HG02759 (cell line): ENCODE results near the gene COL13A1.

Experiments used
- ATAC-seq: cut with Tn5 transposase; IDR thresholded peaks from one replicate; pipeline ENCODE4 v1.9.1; 2021; ENCODE audit warnings: mild to moderate bottlenecking, moderate library complexity; ENCODE audit not compliant: unreplicated experiment

Gene COL13A1

DNA sequence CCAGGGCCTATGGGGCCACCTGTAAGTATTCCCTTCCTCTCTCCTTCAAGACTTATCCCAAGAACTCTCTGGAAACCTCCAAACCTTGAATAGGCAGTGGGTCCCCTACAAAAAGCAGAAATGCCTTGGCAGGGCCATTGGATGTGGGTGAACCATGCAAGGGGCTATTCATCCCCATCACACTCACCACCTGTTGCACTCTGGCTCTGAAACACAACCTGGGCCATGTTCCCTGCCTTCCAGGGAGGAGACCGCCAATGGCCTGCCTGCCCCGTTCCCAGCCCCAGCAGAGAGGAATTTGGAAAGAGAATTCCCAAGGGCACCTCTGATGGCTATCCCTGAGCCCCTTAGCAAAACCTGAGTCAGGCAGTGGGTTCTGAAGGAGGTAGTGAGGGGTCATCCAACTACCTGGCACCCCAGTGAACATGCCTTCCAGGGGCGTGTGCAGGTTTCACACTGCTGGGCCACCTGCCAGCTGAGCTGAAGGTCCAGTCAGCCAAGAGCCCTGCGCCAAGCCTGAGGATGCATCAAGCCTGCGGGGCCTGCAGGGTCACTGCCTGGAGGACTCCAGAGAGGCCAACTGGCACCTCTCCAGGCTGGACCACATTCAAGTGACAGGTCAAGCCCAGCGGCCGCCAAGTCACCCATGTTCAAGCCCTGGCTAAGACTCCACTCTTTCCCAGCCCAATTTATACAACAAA lies 101.3 kb downstream of the COL13A1 start:
- no peak for ATAC-seq

DNA sequence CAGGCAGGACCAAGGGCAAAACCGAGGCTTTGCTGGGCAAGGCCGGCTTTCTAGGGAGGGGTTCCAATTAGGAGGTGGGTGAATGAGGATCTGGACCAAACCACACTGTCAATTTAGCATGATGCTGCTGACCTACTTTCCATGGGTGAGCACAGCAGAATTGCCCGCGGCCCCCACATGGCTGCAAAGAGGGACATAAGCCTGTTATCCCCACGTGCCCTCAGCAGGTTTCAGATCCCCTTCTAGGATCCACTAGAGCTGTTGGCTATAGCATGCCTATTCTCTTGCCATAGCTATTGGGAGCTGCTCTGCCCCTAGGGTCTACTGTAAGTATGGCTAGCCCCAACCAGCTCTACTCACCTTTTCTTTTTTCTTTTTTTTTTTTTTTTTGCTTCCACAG lies 102.8 kb downstream of the COL13A1 start:
- ATAC-seq: no peak

DNA sequence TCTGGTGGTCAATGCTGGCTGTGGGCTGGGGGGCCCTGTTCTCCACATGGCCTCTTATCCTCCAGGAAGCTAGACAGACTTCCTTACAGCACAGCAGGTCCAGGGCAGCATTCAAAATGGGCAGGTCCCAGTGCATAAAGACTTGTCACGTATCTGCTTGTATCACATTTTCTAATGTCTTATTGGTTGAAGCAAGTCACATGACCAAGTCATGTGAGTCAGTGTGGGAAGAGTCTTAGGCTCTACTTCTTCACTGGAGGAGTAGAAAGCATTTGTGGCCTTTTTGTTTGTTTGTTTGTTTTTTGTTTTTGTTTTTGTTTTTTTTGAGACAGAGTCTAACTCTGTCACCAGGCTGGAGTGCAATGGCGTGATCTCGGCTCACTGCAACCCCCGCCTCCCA lies 104.7 kb downstream of the COL13A1 start:
- no peak for ATAC-seq

DNA sequence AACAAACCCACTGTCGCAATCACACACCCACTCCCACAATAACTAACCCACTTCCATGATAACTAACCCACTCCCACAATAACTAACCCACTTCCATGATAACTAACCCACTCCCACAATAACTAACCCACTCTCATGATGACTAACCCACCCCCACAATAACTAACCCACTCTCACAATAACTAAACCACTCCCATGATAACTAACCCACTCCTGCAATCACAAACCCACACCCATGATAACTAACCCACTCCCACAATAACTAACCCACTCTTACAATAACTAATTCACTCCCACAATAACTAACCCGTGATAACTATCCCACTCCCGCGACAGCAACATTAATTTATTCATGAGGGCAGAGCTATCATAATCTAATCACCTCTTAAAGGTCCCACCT lies 105.8 kb downstream of the COL13A1 start:
- no peak for ATAC-seq

DNA sequence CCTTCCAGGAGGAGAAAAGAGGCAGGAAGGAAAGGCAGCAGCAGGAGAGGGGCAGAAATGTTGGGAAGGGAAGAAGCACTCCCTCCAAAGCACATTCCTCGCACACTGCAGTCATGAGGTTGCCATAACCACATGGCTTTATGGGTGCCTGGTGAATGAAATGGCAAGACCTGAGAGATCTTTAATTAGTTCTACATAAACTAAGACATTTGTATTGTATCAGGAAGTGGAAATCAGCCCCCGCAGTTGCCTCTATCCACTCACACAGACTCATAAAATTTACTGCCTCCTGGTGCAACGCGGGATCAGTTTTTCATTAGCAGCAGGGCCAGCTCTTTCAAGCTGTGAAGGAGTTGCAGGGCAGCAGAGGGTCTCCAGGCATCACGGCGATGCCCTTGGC lies 106.4 kb downstream of the COL13A1 start:
- no peak for ATAC-seq

DNA sequence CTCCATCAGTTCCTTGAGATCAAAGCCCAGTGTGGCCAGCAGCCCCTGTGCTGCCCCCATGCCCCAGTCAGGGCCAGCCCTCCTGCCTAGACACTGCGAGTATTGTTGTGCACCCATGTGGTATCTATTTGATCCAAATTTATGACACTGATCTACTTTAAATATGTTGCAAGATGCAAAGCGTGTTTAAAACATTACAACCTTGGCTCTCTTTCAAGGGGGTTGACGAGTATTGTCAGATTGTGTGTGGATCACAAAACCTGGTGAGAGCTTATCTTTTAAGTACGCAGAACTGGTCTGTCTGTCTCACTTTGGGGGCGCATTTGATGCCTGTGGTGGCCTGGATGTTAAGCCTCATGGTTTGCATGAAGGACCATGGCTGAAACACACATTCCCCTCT lies 108.9 kb downstream of the COL13A1 start:
- ATAC-seq: no peak

DNA sequence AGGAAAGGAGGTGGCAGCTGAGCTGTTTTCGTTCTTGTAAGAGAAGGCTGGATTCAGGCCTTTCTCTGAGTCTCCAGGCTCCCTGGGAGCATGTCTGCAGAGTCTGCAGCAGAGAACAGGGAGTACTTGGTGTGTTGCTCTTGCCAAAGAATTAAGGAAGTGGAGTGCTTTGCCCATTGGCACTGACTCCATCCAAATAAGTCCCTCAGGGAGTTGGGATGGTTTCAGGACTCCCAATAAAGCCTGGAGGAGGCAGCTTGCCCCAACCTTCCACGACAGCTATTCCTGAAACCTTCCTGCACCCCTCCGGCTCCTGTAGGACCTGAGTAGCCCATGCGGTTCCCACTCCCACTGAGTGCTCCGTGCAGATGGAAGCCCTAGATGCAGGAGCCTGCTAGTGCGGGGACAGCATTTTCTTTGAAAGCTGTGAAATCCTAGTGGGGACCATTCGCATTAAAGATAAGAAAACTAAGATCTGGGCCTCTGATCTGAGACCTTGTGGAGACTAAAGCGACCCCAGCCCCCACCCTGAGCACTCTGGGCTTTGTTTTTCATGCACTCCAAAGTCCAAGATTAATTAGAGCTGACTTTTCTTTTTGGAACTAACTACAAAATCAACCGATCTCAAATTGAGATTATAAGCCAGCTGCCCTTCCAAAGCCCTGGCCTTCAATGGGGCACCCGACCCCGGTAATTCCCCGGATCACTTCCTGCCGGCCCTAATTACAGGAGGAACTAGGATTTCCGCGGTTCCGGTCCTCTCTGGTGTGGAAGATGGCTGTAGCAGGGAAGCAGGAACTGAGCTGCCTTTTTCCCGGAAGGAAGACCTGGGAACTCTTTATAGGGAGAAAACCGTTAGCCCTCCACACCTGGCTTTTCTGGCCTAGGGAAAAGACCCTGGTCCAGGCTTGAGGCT lies 110.2 kb downstream of the COL13A1 start:
- ATAC-seq: no peak

DNA sequence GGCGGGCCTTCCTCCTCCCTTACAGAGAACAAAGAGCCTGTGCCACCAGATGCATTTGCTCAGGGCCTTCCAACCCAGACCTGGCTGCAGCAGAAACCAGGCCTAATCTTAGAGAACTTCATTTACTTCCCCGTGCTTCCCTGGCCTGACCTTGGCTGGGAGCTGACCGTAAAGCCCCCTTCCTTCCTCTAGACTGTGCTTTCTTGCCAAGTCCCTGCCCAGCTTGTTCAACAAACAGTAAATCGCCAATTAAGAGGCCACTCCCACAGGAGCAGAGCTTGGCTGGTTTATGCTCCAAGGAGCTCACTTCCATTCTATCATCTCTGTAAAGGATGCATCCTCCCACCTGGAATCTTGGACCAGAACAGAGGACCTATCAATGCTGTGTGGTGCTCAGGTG lies 110.9 kb downstream of the COL13A1 start:
- no peak for ATAC-seq

DNA sequence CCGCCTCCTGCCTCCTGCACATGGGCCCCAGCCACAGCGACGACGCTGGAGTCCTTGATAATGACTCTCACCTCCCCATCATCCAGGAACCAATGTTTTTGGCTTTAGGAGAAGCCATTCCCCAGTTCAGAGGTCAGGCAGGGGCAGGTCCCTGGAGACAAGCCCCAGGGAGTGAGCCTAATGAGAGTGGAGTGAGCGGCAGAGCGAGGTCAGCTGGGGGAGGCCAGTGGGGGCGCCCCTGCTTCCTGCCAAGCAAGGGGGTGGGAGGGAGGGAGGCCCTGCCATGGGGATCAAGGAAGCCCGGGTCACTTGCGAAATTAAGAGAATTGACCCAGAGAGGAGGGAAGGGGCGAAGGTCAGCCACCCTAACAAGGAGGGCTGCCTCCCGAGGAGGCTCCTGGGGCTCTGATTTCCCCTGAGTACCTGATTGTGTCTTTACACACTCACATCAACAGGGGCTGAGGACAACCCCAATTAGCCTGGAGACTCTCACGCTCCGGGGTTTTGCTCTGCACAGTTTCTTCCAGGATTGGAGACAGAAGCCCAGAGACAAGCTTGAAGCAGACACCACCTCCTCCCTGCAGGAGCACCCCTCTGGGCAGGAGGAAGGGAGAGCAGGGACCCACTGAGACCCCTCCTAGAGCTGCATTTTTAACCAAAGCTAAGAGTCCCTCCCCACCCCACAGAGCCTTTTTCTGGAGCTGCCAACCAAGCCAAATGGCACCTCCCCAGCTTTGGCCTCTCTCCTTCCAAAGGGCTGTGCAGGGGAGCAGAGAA lies 112.1 kb downstream of the COL13A1 start:
- ATAC-seq: no peak

DNA sequence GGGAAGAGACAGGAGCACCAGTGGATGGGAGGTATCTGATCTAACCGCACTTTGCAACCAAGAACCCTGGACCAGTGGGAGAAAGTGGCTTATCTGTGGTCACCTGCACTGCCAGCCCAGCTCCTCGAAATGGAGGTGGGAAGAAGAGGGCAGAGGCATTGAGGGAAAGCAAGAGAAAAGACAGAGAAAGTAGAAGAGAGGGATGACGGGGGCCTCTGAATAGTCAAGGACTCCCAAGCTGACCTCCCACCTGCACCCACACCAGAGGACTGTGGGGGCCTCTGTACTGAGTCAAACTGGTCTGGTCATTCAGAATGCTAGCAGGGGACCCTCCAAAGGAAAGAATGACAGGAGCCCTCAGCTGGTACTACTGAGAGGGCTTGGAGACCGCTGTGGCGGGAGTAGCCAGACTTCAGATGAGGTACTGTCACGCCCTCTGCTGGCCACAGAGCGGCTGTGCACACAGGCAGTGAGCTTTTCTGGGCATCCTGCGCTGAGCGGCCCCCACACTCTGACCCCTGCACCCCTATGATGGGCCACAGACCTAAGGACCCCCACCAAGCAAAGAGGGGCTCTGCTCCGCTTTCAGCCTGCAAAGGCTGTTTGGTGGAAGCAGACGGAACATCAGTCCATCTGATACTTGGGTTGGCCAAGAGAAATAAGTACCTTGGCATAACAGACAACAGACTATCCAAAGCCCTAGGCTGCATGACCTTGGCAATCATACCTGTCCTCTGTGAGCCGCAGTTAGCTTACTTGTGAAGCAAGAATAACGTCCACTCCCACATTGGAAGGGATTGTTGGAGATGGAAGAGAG lies 112.9 kb downstream of the COL13A1 start:
- ATAC-seq: peak; percentile 55

DNA sequence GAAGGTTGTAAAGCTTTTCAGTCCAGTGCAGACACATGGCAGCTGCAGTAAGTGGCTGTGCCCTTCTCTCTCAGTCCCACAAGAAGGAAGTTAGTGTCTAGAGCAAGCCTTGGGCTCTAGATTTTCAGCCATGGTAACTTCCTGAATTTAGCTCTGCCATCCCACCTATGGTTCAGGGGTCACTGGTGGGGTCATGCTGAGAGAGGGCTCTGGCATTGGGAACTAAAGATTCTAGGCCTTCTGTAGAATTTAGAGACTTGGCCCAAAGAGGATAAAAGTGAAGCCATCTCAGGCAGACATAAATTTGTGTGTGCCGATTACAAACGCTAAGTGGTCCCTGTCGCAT lies 113.5 kb downstream of the COL13A1 start:
- ATAC-seq: no peak

DNA sequence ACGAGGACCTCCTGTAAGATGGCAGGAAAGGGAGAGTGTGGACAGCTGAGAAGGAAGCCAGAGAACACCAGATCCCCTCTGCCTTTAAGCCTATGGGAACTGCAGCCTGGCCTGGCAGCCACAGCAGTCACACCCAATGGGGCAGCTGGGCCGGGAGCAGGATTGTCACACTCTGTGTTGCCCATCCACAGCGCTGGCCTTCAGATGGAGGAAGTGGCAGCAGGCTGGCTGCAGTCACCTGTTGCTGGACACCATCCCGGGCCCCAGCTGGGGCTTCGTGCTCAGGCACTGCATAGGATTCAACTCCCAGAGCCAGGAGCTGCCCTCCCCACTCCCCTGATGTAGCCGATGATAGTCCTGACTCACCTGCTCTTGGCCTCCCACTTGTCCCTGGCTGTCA lies 114.4 kb downstream of the COL13A1 start:
- no peak for ATAC-seq

DNA sequence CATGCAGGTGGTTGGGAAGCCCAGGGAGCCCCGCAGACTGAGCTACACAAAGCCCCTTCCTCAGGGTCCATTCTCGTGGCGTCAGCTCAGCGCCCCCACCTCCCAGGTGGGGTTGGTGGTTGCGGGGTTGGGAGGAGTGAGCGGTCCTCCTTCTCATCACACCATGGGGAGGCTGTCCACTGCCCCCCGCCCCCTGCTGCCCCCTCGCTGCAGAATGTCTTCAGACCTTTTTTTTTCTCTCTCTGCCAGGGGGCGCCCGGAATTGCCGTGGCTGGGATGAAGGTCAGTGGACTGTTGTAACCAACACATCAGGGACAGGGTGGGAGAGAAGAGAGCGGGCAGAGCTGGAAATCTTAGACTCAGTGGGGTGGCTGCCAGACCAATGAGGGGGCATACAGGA lies 116.3 kb downstream of the COL13A1 start:
- no peak for ATAC-seq

DNA sequence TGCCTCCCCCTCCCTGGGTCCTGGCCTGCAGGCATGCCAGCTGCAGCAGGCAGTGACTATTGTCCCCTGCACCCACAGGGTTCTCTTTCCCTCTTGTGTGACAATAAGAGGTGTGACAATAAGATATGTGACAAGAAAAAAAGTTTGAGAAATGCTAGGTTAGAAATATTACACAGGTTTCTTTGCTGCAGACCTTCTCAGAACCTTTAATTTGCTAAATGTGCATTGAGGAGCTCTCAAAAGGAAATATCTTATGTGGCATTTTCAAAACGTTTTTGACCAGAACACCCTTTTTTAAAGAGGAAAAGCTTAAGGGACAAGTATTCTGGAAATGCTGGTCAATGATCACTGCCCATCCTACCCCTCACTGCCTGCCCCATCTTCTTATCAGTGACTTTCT lies 117.5 kb downstream of the COL13A1 start:
- ATAC-seq: no peak

DNA sequence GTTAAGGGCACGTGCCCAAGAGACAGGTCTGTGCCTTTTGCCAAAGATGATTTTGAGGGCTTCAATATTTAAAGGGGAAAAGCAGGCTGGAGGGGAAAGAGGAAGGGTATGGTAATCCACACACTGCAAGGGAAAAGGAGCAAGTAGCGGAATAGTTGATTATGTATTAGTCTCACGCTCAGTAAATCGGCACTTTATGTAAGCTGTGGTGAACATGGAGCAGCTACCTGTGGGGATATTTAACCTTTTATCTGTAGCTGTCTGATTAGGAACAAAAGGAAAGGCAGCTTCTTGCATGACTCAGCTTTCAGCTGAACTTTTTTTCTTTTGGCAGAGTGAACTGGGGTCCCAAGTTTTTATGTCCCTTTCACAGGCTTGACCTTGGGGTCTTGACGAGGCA lies 123.4 kb downstream of the COL13A1 start:
- ATAC-seq: no peak

DNA sequence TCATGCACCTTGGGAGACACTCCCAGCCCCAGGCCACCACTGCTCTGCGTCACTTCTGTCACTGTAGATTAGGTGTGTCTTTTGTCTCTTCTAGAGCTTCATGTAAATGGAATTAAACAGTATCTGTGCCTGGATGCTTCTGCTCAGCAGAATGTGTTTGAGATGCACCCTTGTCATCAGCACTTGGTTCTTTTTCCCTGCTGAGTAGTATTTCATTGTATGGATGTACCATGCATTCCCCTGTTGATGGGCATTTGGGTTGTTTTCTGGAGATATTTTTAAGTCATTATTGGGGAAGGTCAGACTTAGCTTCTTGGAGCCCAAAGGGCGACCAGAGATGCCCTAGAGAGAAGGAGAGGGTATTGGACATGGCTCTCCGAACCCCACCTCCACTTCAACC lies 126.6 kb downstream of the COL13A1 start:
- no peak for ATAC-seq

DNA sequence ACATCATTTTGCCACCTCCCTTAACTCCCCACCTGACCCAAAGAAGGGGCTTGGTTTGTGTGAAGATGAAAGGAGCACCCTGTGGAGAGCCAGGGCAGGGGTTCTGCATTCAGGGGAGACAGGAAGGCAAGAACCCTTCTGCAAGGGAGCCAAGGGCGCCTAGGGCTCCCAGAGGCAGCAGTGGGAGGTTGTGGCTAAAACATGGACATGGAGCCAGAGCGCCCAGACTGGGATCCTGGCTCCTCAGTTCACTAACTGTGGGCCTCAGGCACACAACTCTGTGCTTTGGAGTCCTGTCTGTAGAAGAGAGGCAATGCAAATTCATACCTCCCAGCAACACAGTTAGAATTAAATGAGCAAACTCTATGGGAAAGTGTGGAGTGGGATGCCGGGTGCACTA lies 127.9 kb downstream of the COL13A1 start:
- ATAC-seq: no peak

DNA sequence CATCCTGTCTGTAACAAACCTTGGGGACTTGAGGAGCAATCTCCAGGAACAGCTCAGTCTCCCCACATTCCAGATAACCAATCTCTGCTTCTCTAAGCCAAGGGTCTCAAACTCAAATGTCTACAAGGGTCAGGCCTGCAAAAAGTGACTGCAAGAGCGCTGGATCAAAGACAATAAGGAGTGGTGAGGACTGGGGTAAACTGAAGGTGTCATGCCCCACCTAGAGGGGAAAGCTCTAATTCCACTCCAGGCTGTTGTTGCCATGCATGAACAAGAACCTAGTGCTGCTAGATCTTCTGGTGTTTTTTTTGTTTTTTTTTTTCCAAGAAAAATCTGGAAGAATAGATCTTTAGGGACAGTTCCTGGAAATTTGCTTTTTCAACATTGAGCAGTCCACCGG lies 133.1 kb downstream of the COL13A1 start:
- no peak for ATAC-seq

DNA sequence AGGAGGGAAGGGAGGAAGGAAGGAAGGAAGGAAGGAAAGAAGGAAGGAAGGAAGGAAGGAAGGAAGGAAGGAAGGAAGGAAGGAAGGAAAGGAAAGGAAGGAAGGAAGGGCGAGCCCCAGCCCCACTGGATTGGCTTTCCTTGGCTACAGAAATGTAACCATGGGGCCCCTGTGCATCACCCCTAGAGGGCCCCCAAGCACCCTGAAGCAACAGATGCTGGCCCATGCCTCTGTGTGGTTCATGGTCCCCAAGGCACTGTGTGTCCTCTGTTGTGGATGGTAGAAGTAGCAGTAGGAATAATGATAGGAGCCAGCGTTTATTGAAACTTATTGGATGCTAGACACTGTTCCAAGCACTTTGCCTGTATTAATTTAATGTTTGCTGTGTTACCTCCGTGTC lies 134.4 kb downstream of the COL13A1 start:
- ATAC-seq: no peak

DNA sequence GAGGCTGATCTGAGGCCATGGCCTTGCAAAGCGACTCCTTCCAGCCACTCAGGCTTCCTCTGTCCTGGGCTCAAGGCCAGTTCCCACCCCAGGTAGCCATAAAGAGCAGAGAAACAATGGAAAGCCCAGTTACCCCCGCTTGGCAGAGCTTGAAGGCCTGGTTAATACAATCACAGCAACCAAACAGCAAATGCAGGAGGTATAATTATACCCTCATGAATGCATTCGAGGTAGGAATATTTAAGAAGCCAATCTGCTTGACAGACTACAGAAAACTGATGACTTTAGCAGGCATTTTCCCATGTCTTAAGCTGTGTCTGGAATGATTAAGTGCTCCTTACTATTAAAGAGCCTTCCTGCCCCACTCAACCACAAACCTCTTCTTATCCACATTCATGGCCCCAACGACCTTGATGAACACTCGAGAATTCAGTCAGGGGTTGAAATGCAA lies 136.9 kb downstream of the COL13A1 start:
- no peak for ATAC-seq

DNA sequence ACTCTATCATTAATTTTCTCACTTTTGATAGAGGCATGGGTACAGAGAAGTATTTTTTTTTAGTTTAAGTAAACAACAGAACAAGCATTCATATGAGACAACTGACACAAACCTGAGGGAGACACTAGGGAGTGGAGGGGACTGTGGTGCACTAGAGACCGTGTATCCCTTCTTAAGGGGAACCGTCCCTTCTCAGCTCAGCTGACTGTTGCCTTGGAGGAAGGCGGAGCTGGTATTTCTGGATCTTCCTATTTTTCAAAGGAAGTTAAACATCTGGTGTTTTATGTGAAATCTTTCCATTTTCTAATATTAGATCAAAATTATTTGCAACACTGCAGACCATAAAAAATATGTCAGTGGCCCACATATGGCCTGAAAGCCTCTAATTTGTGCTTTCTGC lies 137.4 kb downstream of the COL13A1 start:
- ATAC-seq: no peak
